H9 (cell line): ENCODE data around the gene EEF1E1. TPM values are rescaled to one million over a fixed set of nuclear protein-coding genes. Genes with fewer than 3 reads are reported as not detected.

Experiments used
- DNase-seq: peaks from one replicate; pipeline ENCODE4 v3.0.0-alpha.2; 2017
- H2AFZ ChIP-seq: one replicate; pipeline ENCODE4 v1.6.1; 2013; ENCODE audit warnings: mild to moderate bottlenecking, low read length, control low read depth, moderate library complexity
- H2AK5ac ChIP-seq: 2 replicates; pipeline ENCODE4 v1.6.1; 2013; ENCODE audit warnings: low read length, control low read depth, mixed read lengths; ENCODE audit not compliant: insufficient read length
- H2BK120ac ChIP-seq: one replicate; pipeline ENCODE4 v1.6.1; 2013; ENCODE audit warnings: low read depth, mild to moderate bottlenecking, low read length, control low read depth, inconsistent platforms; ENCODE audit not compliant: poor library complexity, severe bottlenecking
- H2BK12ac ChIP-seq: 2 replicates; pipeline ENCODE4 v1.6.1; 2013; ENCODE audit warnings: low read length, control low read depth, mixed read lengths, low read depth; ENCODE audit not compliant: insufficient read length
- H2BK15ac ChIP-seq: 2 replicates; pipeline ENCODE4 v1.6.1; 2013; ENCODE audit warnings: low read depth, low read length, control low read depth
- H2BK20ac ChIP-seq: one replicate; pipeline ENCODE4 v1.6.1; 2013; ENCODE audit warnings: low read depth, mild to moderate bottlenecking, low read length, control low read depth, inconsistent platforms; ENCODE audit not compliant: poor library complexity, severe bottlenecking
- H2BK5ac ChIP-seq: 2 replicates; pipeline ENCODE4 v1.6.1; 2013; ENCODE audit warnings: low read length, control low read depth, mixed read lengths; ENCODE audit not compliant: insufficient read length
- H3K14ac ChIP-seq: 2 replicates; pipeline ENCODE4 v1.6.1; 2013; ENCODE audit warnings: low read length, control low read depth; ENCODE audit not compliant: insufficient read depth
- H3K18ac ChIP-seq: 2 replicates; pipeline ENCODE4 v1.6.1; 2013; ENCODE audit warnings: low read depth, mild to moderate bottlenecking, mixed read lengths, low read length, control low read depth; ENCODE audit not compliant: insufficient read length
- H3K23ac ChIP-seq: 2 replicates; pipeline ENCODE4 v1.6.1; 2013; ENCODE audit warnings: low read length, control low read depth, mixed read lengths, low read depth; ENCODE audit not compliant: insufficient read length
- H3K23me2 ChIP-seq: 2 replicates; pipeline ENCODE4 v1.6.1; 2013; ENCODE audit warnings: low read depth, mild to moderate bottlenecking, mixed read lengths, low read length, control low read depth; ENCODE audit not compliant: insufficient read length, poor library complexity, severe bottlenecking
- H3K27ac ChIP-seq: 2 replicates; pipeline ENCODE4 v1.5.1; 2013; ENCODE audit warnings: low read length, control low read depth, mixed read lengths, low read depth; ENCODE audit not compliant: insufficient read length
- H3K27me3 ChIP-seq: 2 replicates; pipeline ENCODE4 v1.6.1; 2013; ENCODE audit warnings: low read length, control low read depth, inconsistent platforms; ENCODE audit not compliant: insufficient read depth
- H3K4ac ChIP-seq: 2 replicates; pipeline ENCODE4 v1.6.1; 2013; ENCODE audit warnings: low read depth, mild to moderate bottlenecking, control low read depth, inconsistent platforms, low read length, moderate library complexity
- H3K4me1 ChIP-seq: 2 replicates; pipeline ENCODE4 v1.6.1; 2013; ENCODE audit warnings: low read length, control low read depth, inconsistent platforms; ENCODE audit not compliant: insufficient read depth
- H3K4me2 ChIP-seq: 2 replicates; pipeline ENCODE4 v1.6.1; 2013; ENCODE audit warnings: low read length, control low read depth, mixed read lengths; ENCODE audit not compliant: insufficient read length, insufficient read depth
- H3K56ac ChIP-seq: 2 replicates; pipeline ENCODE4 v1.6.1; 2013; ENCODE audit warnings: low read depth, mild to moderate bottlenecking, mixed read lengths, low read length, control low read depth; ENCODE audit not compliant: insufficient read length
- H3K79me1 ChIP-seq: 2 replicates; pipeline ENCODE4 v1.6.1; 2013; ENCODE audit warnings: low read depth, mild to moderate bottlenecking, moderate library complexity, low read length, control low read depth, inconsistent platforms; ENCODE audit not compliant: insufficient read depth, poor library complexity, severe bottlenecking
- H3K79me2 ChIP-seq: 2 replicates; pipeline ENCODE4 v1.6.1; 2013; ENCODE audit warnings: low read length, control low read depth, inconsistent platforms; ENCODE audit not compliant: insufficient read depth
- H3K9ac ChIP-seq: 2 replicates; pipeline ENCODE4 v1.6.1; 2013; ENCODE audit warnings: low read length, control low read depth, mixed read lengths; ENCODE audit not compliant: insufficient read length; ENCODE audit errors: extremely low read depth
- H3K9me3 ChIP-seq: one replicate; pipeline ENCODE4 v1.6.1; 2013; ENCODE audit warnings: low read depth, low read length, inconsistent platforms; ENCODE audit not compliant: control insufficient read depth
- H3T11ph ChIP-seq: one replicate; pipeline ENCODE4 v1.6.1; 2013; ENCODE audit warnings: mild to moderate bottlenecking, low read length, control low read depth, inconsistent platforms
- H4K20me1 ChIP-seq: one replicate; pipeline ENCODE4 v1.6.1; 2013; ENCODE audit not compliant: control insufficient read depth, insufficient read length, insufficient read depth
- H4K5ac ChIP-seq: 2 replicates; pipeline ENCODE4 v1.6.1; 2013; ENCODE audit warnings: low read depth, mild to moderate bottlenecking, mixed read lengths, low read length, control low read depth; ENCODE audit not compliant: insufficient read length
- H4K8ac ChIP-seq: replicated peaks from 2 replicates; pipeline ENCODE4 v1.6.1; 2013; ENCODE audit warnings: low read length, control low read depth, mixed read lengths, low read depth; ENCODE audit not compliant: insufficient read length
- H4K91ac ChIP-seq: 2 replicates; pipeline ENCODE4 v1.6.1; 2013; ENCODE audit warnings: low read depth, mild to moderate bottlenecking, moderate library complexity, mixed read lengths, low read length, control low read depth; ENCODE audit not compliant: insufficient read length
- H3K27ac Mint-ChIP-seq, 3 experiments: 2 replicates in 2 of 3; 3 replicates in 1 of 3; pipeline ENCODE4 v1.8.0; 2020 to 2021; ENCODE audit warnings: mixed read lengths in 3 of 3, mild to moderate bottlenecking in 1 of 3, moderate library complexity in 1 of 3
- H3K27me3 Mint-ChIP-seq: 2 replicates; pipeline ENCODE4 v1.8.0; 2021; ENCODE audit warnings: low read depth, mild to moderate bottlenecking, moderate library complexity, mixed read lengths
- H3K36me3 Mint-ChIP-seq, 3 experiments: 2 replicates in 2 of 3; 3 replicates in 1 of 3; pipeline ENCODE4 v1.8.0; 2020 to 2021; ENCODE audit warnings: low read depth in 3 of 3, mixed read lengths in 3 of 3; ENCODE audit not compliant: insufficient read depth in 1 of 3
- H3K4me1 Mint-ChIP-seq, 2 experiments: 2 replicates each; pipeline ENCODE4 v1.8.0; 2020; ENCODE audit warnings: mixed read lengths in 2 of 2
- H3K4me3 Mint-ChIP-seq, 2 experiments: 2 replicates in 1 of 2; 3 replicates in 1 of 2; pipeline ENCODE4 v1.8.0; 2020 to 2021; ENCODE audit warnings: mild to moderate bottlenecking in 2 of 2, mixed read lengths in 2 of 2, moderate library complexity in 1 of 2
- H3K9me3 Mint-ChIP-seq, 2 experiments: 2 replicates in 1 of 2; 3 replicates in 1 of 2; pipeline ENCODE4 v1.8.0; 2020; ENCODE audit warnings: mild to moderate bottlenecking in 2 of 2, mixed read lengths in 2 of 2, moderate library complexity in 1 of 2
- WGBS: extraction: QIAGEN DNeasy Blood & Tissue Kit; methylation state at CpG from one replicate; pipeline ENCODE4 v1.1.7; 2013; ENCODE audit warnings: missing lambda C conversion rate, low lambda C conversion rate, mixed read lengths; ENCODE audit not compliant: insufficient read length; ENCODE audit errors: extremely low coverage; 5-methylcytosine and 5-hydroxymethylcytosine counted together
- total RNA-seq: library from RNA; stranded (reverse); gene quantifications from 2 replicates; pipeline ENCODE4 v1.2.1, GENCODE V29; 2021
- TF ChIP-seq, protein P1 (sequence below): fragments of 200-600 bp; sonication (generic); conservative IDR thresholded peaks from 3 replicates; pipeline ENCODE4 v1.8.0; 2021; ENCODE audit warnings: antibody characterized with exemption, mild to moderate bottlenecking

The EEF1E1 gene
- total RNA-seq, 1 experiment from 2014 or later: 71.8 TPM

- no peaks in the 10 kb centered on the region for H3K9me3 Mint-ChIP-seq
- no peaks in the 10 kb centered on the region for H3K79me1 ChIP-seq
- H3K27me3 ChIP-seq: no peaks in the 10 kb centered on the region
- no peaks in the 10 kb centered on the region for H3K4me1 ChIP-seq
- peaks cover 7% of the 10 kb centered on the region for H3K27me3 Mint-ChIP-seq
- no peak overlapping the region for H3K4me3 Mint-ChIP-seq
- H3K23ac ChIP-seq: no peak overlapping the region
- H2BK12ac ChIP-seq: no peak overlapping the region
- TF ChIP-seq, protein P1, sequence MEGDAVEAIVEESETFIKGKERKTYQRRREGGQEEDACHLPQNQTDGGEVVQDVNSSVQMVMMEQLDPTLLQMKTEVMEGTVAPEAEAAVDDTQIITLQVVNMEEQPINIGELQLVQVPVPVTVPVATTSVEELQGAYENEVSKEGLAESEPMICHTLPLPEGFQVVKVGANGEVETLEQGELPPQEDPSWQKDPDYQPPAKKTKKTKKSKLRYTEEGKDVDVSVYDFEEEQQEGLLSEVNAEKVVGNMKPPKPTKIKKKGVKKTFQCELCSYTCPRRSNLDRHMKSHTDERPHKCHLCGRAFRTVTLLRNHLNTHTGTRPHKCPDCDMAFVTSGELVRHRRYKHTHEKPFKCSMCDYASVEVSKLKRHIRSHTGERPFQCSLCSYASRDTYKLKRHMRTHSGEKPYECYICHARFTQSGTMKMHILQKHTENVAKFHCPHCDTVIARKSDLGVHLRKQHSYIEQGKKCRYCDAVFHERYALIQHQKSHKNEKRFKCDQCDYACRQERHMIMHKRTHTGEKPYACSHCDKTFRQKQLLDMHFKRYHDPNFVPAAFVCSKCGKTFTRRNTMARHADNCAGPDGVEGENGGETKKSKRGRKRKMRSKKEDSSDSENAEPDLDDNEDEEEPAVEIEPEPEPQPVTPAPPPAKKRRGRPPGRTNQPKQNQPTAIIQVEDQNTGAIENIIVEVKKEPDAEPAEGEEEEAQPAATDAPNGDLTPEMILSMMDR: no peak
- WGBS: no CpG with 5 or more reads among the region's 8 CpGs
- H3T11ph ChIP-seq: no peak overlapping the region
- no peaks in the 10 kb centered on the region for H3K23me2 ChIP-seq
- no peak overlapping the region for H3K27ac Mint-ChIP-seq
- H2BK15ac ChIP-seq: no peak overlapping the region
- H3K18ac ChIP-seq: no peak overlapping the region
- H4K91ac ChIP-seq: no peak overlapping the region
- peaks cover 2 to 4% of the 10 kb centered on the region in 2 experiments; a peak in 2 of 4 replicates for H3K4me1 Mint-ChIP-seq
- no peak overlapping the region for H3K27ac ChIP-seq
- no peak overlapping the region for H3K4me2 ChIP-seq
- H3K36me3 Mint-ChIP-seq: no peaks in the 10 kb centered on the region
- no peak overlapping the region for H3K14ac ChIP-seq
- no peaks in the 10 kb centered on the region for H4K20me1 ChIP-seq
- no peak overlapping the region for H2AK5ac ChIP-seq
- no peak overlapping the region for H4K8ac ChIP-seq
- no peak overlapping the region for H3K4ac ChIP-seq
- no peak overlapping the region for H2BK20ac ChIP-seq
- H2BK5ac ChIP-seq: no peak overlapping the region
- H3K56ac ChIP-seq: no peak overlapping the region
- H4K5ac ChIP-seq: no peak overlapping the region
- no peak overlapping the region for H3K9ac ChIP-seq
- H3K9me3 ChIP-seq: no peaks in the 10 kb centered on the region
- H2BK120ac ChIP-seq: no peak overlapping the region
- no peak for DNase-seq
- no peaks in the 10 kb centered on the region for H3K79me2 ChIP-seq
- no peak overlapping the region for H2AFZ ChIP-seq
Observed at GRCh38 chr6:8070718-8071117, 31.6 kb downstream of the EEF1E1 start.
